SH-SY5Y (cell line): ENCODE results near the gene WDFY3.

Source experiments
- GATA2 ChIP-seq: IDR thresholded peaks from 2 replicates; pipeline ENCODE4 v1.6.1; 2011; ENCODE audit warnings: mild to moderate bottlenecking, low read depth, low read length
- GATA3 ChIP-seq: IDR thresholded peaks from 2 replicates; pipeline ENCODE4 v1.6.1; 2011; ENCODE audit warnings: low read depth, mild to moderate bottlenecking, low read length, moderate library complexity

WDFY3 gene

GRCh38 chr4:84683064-84683850, 283.2 kb downstream of the WDFY3 start:
- TF ChIP-seq GATA2 (no peak), GATA3 (no peak)

DNA sequence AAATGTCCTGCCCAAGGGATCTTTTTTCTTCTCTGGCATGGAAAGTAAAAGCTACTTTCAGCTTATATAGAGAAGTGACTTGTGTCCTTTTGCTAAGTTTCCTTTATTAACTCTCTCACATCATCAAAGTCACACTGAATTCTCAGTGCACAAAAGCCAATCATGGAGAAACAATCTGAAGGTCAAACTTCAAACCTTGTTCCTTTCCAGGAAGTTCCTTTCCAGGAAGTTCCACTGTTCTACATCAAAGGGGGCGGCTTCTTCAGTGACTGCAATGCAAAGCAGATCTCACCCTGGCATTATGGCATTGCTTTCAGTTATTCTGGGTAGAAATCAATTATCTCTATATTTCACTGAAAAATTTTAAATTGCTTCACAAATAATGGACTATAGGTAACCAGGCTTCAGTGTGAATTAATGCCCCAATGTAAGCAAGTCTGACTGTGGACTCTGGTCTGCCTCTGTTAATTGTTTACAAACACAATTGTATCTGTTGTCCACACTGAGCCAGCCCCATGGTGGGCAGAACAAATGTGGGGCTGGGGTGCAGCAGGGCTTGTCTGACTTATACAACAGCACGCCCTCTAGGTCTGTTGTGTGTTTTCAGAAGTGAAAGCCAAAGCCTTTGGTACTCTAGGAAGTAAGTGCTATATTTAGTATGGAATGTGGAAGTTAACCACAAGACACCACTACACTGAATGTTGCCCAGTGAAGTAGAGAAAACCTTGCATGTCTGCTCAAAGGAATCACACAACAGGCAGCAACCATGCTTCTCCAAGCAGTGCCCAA, 284.8 kb downstream of the WDFY3 start:
- TF ChIP-seq GATA3, result no peak
- TF ChIP-seq GATA2, result no peak

- TF ChIP-seq GATA3, result no peak
- no peak for TF ChIP-seq GATA2
These were observed 285.5 kb downstream of the WDFY3 start for GRCh38 chr4:84680956-84681355.

- TF ChIP-seq GATA2 (no peak), GATA3 (no peak)
These were observed 287.3 kb downstream of the WDFY3 start for GRCh38 chr4:84678976-84679744.

DNA sequence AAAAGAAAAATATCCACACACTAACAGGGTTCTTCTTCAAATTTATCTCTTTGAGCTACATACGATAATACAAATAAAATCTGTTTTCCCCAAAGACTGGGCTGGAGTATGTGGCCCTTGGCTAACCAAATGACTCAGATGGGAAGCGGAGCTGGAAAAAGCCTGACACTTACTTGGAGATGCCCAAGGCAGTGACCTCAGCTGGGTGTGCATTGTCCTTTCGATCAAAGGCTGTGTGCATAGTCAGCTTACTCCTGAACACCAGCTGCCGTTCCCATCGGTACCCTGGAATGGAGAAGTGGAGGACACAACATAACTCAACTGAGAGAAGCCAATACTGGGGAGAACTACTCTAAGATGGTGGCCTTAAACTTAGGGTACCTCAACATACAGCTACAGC, 288.5 kb downstream of the WDFY3 start:
- TF ChIP-seq GATA3, result no peak
- no peak for TF ChIP-seq GATA2

DNA sequence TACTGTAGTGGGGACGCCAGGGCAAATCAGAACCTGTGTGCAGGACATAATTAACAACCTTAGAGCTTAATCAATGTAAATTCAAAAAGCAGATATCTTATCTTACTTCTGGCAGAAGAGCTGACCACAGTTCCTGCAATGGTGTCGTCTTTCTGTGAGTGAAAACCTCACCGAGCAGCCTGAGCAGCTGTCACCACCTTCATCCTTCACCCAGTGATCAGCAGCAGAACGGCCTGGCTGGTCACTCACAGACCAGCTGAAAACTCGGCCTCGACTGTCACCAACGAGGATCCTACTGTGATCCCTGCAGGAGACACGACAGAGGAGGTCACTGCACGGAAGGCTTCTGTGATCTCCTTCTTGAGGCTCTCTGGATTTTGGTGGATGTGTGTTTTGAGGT, 289.4 kb downstream of the WDFY3 start:
- no peak for TF ChIP-seq GATA2
- no peak for TF ChIP-seq GATA3

DNA sequence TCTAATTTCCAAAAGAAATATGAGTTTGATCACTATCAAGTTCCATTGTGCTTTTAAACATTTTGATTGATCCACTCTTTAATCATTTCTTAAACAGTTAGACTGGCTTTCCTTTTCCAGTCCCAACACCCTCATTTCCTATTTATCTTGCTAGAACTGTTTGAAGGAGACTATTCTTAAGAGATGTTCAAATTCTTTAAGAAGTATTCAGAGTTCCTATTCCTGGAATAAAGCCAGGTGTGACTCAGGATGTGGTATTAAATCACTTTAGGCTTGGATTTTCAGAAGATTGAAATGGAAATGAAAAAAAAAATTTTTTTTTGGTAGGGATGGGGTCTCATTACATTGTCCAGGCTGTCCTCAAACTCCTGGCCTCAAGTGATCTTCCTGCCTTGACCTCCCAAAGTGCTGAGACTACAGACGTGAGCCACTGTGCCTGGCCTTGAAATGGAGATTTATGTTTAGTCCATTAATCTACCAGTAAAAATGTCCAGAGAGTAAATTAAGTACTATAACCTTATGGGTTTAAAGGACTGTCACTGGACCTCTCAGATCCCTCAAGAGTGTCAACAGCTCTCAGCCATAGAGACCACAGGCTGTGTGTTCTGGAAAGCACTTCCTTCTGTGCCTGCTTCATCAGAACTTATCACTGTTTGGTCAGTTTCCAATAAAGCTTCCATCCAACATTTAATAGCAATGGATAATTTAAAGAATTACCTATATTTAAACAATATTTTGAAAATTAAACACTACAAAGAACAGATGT, 292.8 kb downstream of the WDFY3 start:
- TF ChIP-seq GATA3, result no peak
- no peak for TF ChIP-seq GATA2

GRCh38 chr4:84672177-84672576, 294.3 kb downstream of the WDFY3 start:
- no peak for TF ChIP-seq GATA2
- TF ChIP-seq GATA3, result no peak

DNA sequence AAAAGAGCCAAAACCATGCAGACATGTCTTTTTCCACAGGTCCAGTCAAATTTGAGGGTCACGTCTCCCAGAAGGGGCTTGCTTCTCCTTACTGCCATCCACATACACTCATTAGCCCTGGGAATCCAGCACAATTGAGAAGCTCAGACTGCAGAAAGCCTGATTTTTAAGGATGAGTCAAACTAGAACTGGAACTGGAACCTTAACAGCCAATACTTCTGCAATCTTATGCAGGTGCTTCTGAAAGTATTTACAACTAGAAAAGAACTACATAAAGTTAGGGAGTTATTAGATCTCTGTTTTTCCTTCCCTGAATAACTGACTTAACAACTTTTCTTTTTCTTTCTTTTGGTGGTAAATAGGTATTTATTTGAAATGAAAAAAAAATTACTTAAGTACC, 297.3 kb downstream of the WDFY3 start:
- no peak for TF ChIP-seq GATA2
- TF ChIP-seq GATA3, result no peak

GRCh38 chr4:84666439-84666838, 300.1 kb downstream of the WDFY3 start:
- TF ChIP-seq GATA3 (no peak), GATA2 (no peak)

GRCh38 chr4:84661191-84661939, 305.1 kb downstream of the WDFY3 start:
- TF ChIP-seq GATA2 (no peak), GATA3 (no peak)

GRCh38 chr4:84660606-84661005, 305.9 kb downstream of the WDFY3 start:
- TF ChIP-seq GATA2 (no peak), GATA3 (no peak)

DNA sequence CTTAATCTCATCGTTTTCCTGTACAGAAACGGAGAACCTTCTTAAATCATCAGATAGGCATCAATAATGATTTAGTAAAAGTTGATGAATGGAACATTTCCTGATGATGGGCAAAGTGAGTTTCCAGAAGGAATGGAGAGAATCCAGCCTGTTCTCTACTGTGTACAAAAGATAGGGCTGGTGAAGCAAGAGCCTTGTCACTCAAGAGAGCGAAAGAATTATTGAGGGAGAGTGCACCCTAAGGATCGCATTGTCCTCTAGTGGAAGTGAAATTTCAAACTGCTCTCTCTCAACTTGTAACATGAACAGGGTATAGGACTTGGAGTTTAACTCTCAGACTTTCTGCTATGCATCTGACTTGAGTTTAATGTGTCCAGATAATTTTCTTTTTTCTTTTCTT, 314.0 kb downstream of the WDFY3 start:
- TF ChIP-seq GATA3 (no peak), GATA2 (no peak)

DNA sequence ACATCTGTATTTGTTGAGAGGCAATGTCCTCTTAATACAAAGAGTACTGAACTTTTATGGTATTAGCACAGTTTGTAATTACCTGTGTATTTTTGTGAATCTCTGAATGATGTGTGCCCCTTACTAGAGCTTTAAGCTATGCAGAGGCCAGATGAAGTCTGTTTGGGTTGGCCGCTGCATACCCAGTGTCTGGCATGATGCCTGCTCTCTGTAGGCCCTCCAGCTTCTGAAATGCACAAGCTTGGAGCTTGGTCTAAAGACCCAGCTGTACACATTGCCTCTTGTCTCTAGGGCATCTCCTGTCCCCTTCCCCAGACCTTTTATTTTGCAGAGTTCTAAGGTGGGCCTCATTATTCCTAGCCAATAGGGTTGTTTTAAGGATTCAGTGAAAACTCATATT, 315.0 kb downstream of the WDFY3 start:
- TF ChIP-seq GATA3 (no peak), GATA2 (no peak)
